WTC11 (cell line): Measurements from ENCODE around the gene SAE1.

Experiments
- CBFB ChIP-seq: sonication (generic); formaldehyde crosslinking; IDR thresholded peaks from 2 replicates; pipeline ENCODE4 v1.8.1; 2022; ENCODE audit warnings: mild to moderate bottlenecking, low read depth, missing genetic modification reagents
- ELF4 ChIP-seq: sonication (generic); formaldehyde crosslinking; IDR thresholded peaks from 2 replicates; pipeline ENCODE4 v1.8.1; 2022; ENCODE audit warnings: low read depth, mild to moderate bottlenecking, moderate library complexity, missing genetic modification reagents
- FOXK1 ChIP-seq: sonication (generic); formaldehyde crosslinking; IDR thresholded peaks from 2 replicates; pipeline ENCODE4 v1.8.0; 2022; ENCODE audit warnings: mild to moderate bottlenecking, moderate library complexity, missing genetic modification reagents
- JUN ChIP-seq: sonication (generic); formaldehyde crosslinking; IDR thresholded peaks from 2 replicates; pipeline ENCODE4 v1.8.0; 2023; ENCODE audit warnings: mild to moderate bottlenecking, missing genetic modification reagents
- SP1 ChIP-seq: sonication (generic); formaldehyde crosslinking; conservative IDR thresholded peaks from 2 replicates; pipeline ENCODE4 v1.8.1; 2022; ENCODE audit warnings: missing genetic modification reagents
- TEAD4 ChIP-seq: sonication (generic); formaldehyde crosslinking; IDR thresholded peaks from 2 replicates; pipeline ENCODE4 v1.8.0; 2022; ENCODE audit warnings: mild to moderate bottlenecking, missing genetic modification reagents
- USF2 ChIP-seq: sonication (generic); formaldehyde crosslinking; IDR thresholded peaks from 2 replicates; pipeline ENCODE4 v1.8.1; 2023; ENCODE audit warnings: mild to moderate bottlenecking, missing genetic modification reagents, moderate library complexity
- ZNF423 ChIP-seq: fragments of 250-450 bp; sonication (Bioruptor Pico); IDR thresholded peaks from 2 replicates; pipeline ENCODE4 v2.1.2; 2022; ENCODE audit warnings: mild to moderate bottlenecking, moderate library complexity
- TF ChIP-seq, protein P1 (sequence below): fragments of 200-600 bp; IDR thresholded peaks from 2 replicates; pipeline ENCODE4 v1.8.0; 2022; ENCODE audit warnings: antibody characterized with exemption
- TF ChIP-seq, protein P2 (sequence below): sonication (generic); formaldehyde crosslinking; conservative IDR thresholded peaks from 2 replicates; pipeline ENCODE4 v1.8.1; 2022; ENCODE audit warnings: mild to moderate bottlenecking, missing genetic modification reagents
- TF ChIP-seq, protein P3 (sequence below): sonication (generic); formaldehyde crosslinking; IDR thresholded peaks from 2 replicates; pipeline ENCODE4 v1.8.0; 2022; ENCODE audit warnings: mild to moderate bottlenecking, missing genetic modification reagents

DNA sequence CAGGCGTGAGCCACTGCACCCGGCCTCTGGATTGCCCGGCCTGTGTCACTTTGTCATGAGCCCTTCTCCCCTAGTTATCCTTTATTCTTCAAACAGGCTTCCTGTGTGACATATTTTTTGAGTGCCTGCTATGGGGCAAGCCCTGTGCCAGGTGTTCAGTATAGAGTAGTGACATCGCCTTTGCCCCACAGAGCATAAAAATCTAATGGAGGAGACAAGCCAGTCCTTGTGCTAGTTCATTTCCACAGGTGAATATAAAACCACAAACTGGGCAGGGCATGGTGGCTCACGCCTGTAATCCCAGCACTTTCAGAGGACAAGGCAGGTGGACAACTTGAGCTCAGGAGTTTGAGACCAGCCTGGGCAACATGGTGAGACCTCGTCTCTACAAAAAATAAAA lies 57.2 kb downstream of the SAE1 start:
- TF ChIP-seq, protein P1, sequence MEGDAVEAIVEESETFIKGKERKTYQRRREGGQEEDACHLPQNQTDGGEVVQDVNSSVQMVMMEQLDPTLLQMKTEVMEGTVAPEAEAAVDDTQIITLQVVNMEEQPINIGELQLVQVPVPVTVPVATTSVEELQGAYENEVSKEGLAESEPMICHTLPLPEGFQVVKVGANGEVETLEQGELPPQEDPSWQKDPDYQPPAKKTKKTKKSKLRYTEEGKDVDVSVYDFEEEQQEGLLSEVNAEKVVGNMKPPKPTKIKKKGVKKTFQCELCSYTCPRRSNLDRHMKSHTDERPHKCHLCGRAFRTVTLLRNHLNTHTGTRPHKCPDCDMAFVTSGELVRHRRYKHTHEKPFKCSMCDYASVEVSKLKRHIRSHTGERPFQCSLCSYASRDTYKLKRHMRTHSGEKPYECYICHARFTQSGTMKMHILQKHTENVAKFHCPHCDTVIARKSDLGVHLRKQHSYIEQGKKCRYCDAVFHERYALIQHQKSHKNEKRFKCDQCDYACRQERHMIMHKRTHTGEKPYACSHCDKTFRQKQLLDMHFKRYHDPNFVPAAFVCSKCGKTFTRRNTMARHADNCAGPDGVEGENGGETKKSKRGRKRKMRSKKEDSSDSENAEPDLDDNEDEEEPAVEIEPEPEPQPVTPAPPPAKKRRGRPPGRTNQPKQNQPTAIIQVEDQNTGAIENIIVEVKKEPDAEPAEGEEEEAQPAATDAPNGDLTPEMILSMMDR = no peak
- TF ChIP-seq CBFB (CRISPR knock-in tag) (no peak), USF2 (CRISPR knock-in tag) (no peak), FOXK1 (CRISPR knock-in tag) (no peak), ELF4 (CRISPR knock-in tag) (no peak), SP1 (no peak), JUN (CRISPR knock-in tag) (no peak), TEAD4 (CRISPR knock-in tag) (no peak), ZNF423 (CRISPR knock-in tag) (no peak)
- TF ChIP-seq, protein P2, sequence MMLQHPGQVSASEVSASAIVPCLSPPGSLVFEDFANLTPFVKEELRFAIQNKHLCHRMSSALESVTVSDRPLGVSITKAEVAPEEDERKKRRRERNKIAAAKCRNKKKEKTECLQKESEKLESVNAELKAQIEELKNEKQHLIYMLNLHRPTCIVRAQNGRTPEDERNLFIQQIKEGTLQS (CRISPR knock-in tag) = no peak
- TF ChIP-seq, protein P3, sequence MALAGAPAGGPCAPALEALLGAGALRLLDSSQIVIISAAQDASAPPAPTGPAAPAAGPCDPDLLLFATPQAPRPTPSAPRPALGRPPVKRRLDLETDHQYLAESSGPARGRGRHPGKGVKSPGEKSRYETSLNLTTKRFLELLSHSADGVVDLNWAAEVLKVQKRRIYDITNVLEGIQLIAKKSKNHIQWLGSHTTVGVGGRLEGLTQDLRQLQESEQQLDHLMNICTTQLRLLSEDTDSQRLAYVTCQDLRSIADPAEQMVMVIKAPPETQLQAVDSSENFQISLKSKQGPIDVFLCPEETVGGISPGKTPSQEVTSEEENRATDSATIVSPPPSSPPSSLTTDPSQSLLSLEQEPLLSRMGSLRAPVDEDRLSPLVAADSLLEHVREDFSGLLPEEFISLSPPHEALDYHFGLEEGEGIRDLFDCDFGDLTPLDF (CRISPR knock-in tag) = no peak
